Stimulated activated CD8-positive, alpha-beta memory T cell treated with anti-CD3 and anti-CD28 coated beads, Interleukin-12 subunit alpha, Interleukin-12 subunit beta, amount 100 ng/mL, for 24 hours (primary cell): ENCODE results near the gene GIGYF2.
"Not testable (repeated sequence)": the region's sequence is repeated elsewhere in the genome, so short reads cannot be mapped to it uniquely, and the experiment has no call there.

ENCODE experiments used
- DNase-seq: peaks from one replicate; pipeline ENCODE4 v3.0.0-alpha.2; 2020; ENCODE audit errors: extremely low read depth

GIGYF2 gene

DNA sequence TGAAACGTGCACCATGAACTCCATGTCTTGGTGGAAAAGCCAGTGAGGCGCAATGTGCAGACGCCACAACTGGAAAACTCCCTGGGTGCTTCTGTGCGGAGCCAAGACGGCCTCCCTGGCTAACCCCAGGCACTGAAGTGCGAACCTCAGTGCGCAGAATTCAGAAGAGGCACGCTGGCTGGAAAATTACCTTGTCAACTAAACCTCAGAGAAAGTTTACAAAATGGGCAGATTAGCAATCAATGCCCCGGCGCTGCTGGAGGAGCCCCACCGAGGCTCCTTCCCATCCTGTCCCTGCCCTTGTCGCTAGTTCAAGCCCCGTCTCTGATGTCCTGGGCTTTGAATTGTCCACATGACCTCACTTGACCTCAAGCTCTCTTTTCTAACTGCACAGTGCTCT is 195.1 kb downstream of the GIGYF2 start:
- no peak for DNase-seq

- no peak for DNase-seq
Observed at GRCh38 chr2:232892843-232893242, 195.7 kb downstream of the GIGYF2 start.

GRCh38 chr2:232893834-232894233 is 196.7 kb downstream of the GIGYF2 start:
- DNase-seq, result no peak

GRCh38 chr2:232894251-232894650 is 197.1 kb downstream of the GIGYF2 start:
- no peak for DNase-seq

GRCh38 chr2:232894746-232895145 is 197.6 kb downstream of the GIGYF2 start:
- no peak for DNase-seq

- no peak for DNase-seq
Observed at GRCh38 chr2:232896111-232896510, 199.0 kb downstream of the GIGYF2 start.

GRCh38 chr2:232896720-232897597 is 199.8 kb downstream of the GIGYF2 start:
- DNase-seq, result no peak

- no peak for DNase-seq
Observed at GRCh38 chr2:232897598-232898408, 200.7 kb downstream of the GIGYF2 start.

DNA sequence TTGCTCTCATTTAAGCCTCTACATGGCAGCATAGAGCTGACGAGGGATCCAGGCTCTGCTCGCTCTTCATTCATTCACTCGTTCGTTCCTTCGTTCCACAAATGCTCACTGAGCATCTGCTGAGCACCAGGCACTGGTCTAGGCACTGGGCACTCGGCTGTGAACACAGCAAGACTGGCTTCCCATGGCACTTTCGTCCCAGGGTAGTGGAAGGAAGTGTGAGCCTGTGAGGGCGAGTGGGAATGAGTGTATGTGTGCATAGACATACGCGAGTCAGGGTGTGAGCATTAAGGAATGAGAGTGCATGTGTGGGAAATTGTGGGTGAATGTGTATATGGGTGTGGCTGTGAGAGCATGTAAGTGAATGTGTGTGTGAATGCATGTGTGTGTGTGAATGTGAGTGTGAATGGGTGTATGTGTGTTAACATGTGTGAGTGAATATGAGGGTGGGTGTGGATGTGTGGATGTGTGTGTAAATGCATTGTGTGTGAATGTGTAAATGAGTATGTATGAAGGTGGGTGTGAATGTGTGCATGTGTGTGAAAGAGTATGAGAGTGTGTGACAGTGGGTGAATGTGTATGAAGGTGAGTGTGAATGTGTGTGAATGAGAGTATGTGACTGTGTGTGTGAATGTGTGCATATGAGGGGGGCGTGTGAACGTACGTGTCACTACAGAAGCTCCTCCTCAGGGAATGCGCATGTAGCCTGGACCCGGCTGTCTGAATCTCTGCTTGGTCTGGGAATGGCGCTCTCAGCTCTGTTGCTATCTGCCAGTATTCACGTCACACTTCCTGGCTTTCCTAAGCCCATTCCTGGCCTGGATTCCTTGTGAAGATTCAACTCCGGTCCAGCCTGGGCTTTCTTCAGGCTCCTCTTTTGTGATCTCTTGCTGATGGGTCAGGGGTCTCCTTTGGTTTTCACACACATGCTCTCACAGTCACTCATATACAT is 201.7 kb downstream of the GIGYF2 start:
- no peak for DNase-seq

GRCh38 chr2:232900811-232901735 is 203.9 kb downstream of the GIGYF2 start:
- no peak for DNase-seq

- DNase-seq, result peak; percentile 8
Observed at GRCh38 chr2:232901736-232902578, 204.8 kb downstream of the GIGYF2 start.

- DNase-seq, result no peak
Observed at GRCh38 chr2:232903989-232904388, 206.9 kb downstream of the GIGYF2 start.

- not testable (repeated sequence) for DNase-seq
Observed at GRCh38 chr2:232906867-232907717, 210.0 kb downstream of the GIGYF2 start.

DNA sequence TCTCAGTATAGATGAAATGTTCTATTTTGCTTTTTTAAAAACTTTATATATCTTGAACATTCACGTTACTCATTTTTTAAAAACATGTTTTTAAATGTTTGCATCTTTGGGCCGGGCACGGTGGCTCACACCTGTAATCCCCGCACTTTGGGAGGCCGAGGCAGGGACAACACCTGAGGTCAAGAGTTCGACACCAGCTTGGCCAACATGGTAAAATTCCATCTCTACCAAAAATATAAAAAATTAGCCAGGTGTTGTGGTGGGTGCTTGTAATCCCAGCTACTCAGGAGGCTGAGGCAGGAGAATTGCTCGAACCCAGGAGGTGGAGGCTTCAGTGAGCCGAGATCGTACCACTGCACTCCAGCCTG is 210.6 kb downstream of the GIGYF2 start:
- not testable (repeated sequence) for DNase-seq

- no peak for DNase-seq
Observed at GRCh38 chr2:232908695-232909094, 211.6 kb downstream of the GIGYF2 start.
